Breast epithelium (tissue), 4 donors: ENCODE data around the gene ANKS1A. TPM values are rescaled to one million over a fixed set of nuclear protein-coding genes. Genes with fewer than 3 reads are reported as not detected.
"Not testable (repeated sequence)": the region's sequence is repeated elsewhere in the genome, so short reads cannot be mapped to it uniquely, and the experiment has no call there.

ENCODE experiments used
- DNase-seq, 2 donors: peaks; one replicate each; pipeline ENCODE4 v3.0.0-alpha.2; 2019; ENCODE audit warnings: low spot score in 2 of 2
- H3K27ac ChIP-seq, 2 donors: fragments of 200-600 bp; sonication (generic) in 1 of 2; one replicate each; pipeline ENCODE4 v1.5.1; 2016 to 2019; ENCODE audit warnings: mild to moderate bottlenecking in 1 of 2
- H3K27me3 ChIP-seq, 2 donors: fragments of 200-600 bp; sonication (generic) in 1 of 2; one replicate each; pipeline versions ENCODE4 v1.5.1 to v1.6.0; 2017 to 2019; ENCODE audit warnings: control low read depth in 1 of 2, mild to moderate bottlenecking in 1 of 2
- H3K36me3 ChIP-seq: fragments of 200-600 bp; one replicate; pipeline ENCODE4 v1.5.1; 2019
- H3K4me1 ChIP-seq, 2 donors: fragments of 200-600 bp; sonication (generic); one replicate each; pipeline ENCODE4 v1.5.1; 2016 to 2019; ENCODE audit warnings: control low read depth in 1 of 2
- H3K4me3 ChIP-seq, 3 donors: fragments of 200-600 bp; sonication (generic); 1 replicate in 2 of 3; 2 replicates in 1 of 3; pipeline ENCODE4 v1.5.1; 2016 to 2019; ENCODE audit warnings: mild to moderate bottlenecking in 3 of 3, moderate library complexity in 2 of 3
- H3K9me3 ChIP-seq, 2 donors: fragments of 200-600 bp; sonication (generic) in 1 of 2; one replicate each; pipeline ENCODE4 v1.5.1; 2016 to 2019; ENCODE audit warnings: control low read depth in 1 of 2
- POLR2A ChIP-seq: fragments of 450-650 bp; IDR thresholded peaks from one replicate; pipeline ENCODE4 v1.6.1; 2016; ENCODE audit warnings: antibody characterized with exemption, mild to moderate bottlenecking, moderate library complexity
- POLR2AphosphoS5 ChIP-seq, 3 donors: sonication (generic); formaldehyde crosslinking; IDR thresholded peaks; one replicate each; pipeline ENCODE4 v1.6.1; 2017; ENCODE audit warnings: antibody characterized with exemption in 3 of 3
- intact Hi-C: fragments of 100-400 bp; cut with DNase I; formaldehyde crosslinking; loops from one replicate; pipeline ENCODE4 v1.15.1; 2023; ENCODE audit warnings: low total_unique reads
- total RNA-seq, 3 donors: library from RNA; depleted of rRNA; stranded (reverse); fragments of >200 nt; gene quantifications; one replicate each; pipeline ENCODE4 v1.1.0, GENCODE V29; 2016
- TF ChIP-seq, protein P1 (sequence below), 3 donors: fragments of 450-650 bp; IDR thresholded peaks; one replicate each; pipeline ENCODE4 v1.5.1; 2016 to 2017; ENCODE audit warnings: antibody characterized with exemption in 3 of 3, mild to moderate bottlenecking in 3 of 3, moderate library complexity in 3 of 3

Gene ANKS1A
- total RNA-seq, 3 donors from 2014 or later = 18.2 to 26.5 (median 23.4) TPM

DNA sequence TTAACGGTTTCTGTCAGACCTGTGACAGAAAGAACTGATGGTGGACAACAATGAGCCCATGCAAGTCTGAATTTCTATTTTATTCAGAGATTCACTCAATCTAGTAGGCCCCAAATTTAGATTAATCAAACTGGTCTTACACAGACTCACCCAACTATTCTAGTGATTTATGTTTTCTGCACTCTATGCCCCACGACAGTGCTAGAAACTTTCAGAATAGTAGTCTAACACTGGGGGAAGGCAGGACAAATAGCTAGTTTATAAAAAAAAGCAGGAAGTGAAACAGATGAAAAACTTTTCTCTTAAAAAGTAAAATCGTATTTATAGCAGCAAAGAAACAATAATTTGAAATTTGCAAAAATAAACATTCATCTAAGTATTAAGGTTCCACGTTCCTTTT is 247.1 kb downstream of the ANKS1A start:
- Histone ChIP-seq H3K27me3 (no peaks in the 10 kb centered on the region), H3K36me3 (no peaks in the 10 kb centered on the region), H3K9me3 (no peaks in the 10 kb centered on the region), H3K27ac (no peak overlapping the region), H3K4me1 (no peaks in the 10 kb centered on the region), H3K4me3 (no peak overlapping the region)
- DNase-seq = no peak
- intact Hi-C loops = loop anchor here (10.0 kb wide), 1 partner anchor 151 kb away; no protein-coding TSS in a partner anchor
- TF ChIP-seq POLR2A (no peak), POLR2AphosphoS5 (IDR thresholded peaks at IDR 0.05) (no peak)
- TF ChIP-seq, protein P1, sequence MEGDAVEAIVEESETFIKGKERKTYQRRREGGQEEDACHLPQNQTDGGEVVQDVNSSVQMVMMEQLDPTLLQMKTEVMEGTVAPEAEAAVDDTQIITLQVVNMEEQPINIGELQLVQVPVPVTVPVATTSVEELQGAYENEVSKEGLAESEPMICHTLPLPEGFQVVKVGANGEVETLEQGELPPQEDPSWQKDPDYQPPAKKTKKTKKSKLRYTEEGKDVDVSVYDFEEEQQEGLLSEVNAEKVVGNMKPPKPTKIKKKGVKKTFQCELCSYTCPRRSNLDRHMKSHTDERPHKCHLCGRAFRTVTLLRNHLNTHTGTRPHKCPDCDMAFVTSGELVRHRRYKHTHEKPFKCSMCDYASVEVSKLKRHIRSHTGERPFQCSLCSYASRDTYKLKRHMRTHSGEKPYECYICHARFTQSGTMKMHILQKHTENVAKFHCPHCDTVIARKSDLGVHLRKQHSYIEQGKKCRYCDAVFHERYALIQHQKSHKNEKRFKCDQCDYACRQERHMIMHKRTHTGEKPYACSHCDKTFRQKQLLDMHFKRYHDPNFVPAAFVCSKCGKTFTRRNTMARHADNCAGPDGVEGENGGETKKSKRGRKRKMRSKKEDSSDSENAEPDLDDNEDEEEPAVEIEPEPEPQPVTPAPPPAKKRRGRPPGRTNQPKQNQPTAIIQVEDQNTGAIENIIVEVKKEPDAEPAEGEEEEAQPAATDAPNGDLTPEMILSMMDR (IDR thresholded peaks at IDR 0.05) = no peak

DNA sequence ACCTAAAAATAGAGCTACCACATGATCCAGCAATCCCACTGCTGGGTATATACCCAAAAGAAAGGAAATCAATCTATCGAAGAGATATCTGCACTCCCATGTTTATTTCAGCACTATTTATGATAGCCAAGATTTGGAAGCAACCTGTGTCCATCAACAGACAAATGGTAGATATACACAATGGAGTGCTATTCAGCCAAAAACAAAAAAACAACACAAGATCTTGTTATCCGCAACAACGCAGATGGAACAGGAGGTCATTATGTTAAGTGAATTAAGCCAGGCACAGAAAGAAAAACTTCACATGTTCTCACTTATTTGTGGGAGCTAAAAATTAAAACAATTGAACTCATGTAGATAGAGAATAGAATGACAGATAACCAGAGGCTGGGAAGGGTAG is 249.1 kb downstream of the ANKS1A start:
- not testable (repeated sequence) for H3K27ac ChIP-seq, H3K36me3 ChIP-seq, DNase-seq, H3K27me3 ChIP-seq, H3K4me3 ChIP-seq, H3K9me3 ChIP-seq, H3K4me1 ChIP-seq
- intact Hi-C loops = loop anchor here (10.0 kb wide), 1 partner anchor 153 kb away; no protein-coding TSS in a partner anchor

DNA sequence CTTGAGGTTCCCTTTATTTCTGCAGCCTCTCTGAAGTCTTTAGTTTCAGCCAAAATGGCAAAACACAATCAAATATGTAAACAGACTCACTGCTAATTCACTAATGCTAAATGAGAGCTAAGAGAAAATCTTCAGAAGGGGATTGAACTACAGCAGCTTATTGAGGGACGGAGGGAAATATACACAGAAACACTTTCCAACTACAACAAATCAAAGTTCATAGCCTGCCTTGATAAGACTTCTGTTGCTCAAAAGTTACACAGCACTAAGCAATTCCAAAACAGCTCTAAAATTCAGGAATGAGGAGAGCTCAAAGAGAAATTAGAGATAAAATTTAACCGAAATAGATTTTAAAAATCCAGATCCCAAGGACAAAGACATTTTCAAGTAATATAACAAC is 250.4 kb downstream of the ANKS1A start:
- DNase-seq = no peak
- no peaks in the 10 kb centered on the region for H3K27me3 ChIP-seq
- no peak overlapping the region for H3K27ac ChIP-seq
- H3K9me3 ChIP-seq = no peaks in the 10 kb centered on the region
- TF ChIP-seq, protein P1 (IDR thresholded peaks at IDR 0.05) = no peak
- TF ChIP-seq POLR2AphosphoS5 (IDR thresholded peaks at IDR 0.05) = no peak
- TF ChIP-seq POLR2A = no peak
- H3K4me1 ChIP-seq = no peaks in the 10 kb centered on the region
- no peaks in the 10 kb centered on the region for H3K36me3 ChIP-seq
- intact Hi-C loops = loop anchor here (10.0 kb wide), 1 partner anchor 155 kb away; no protein-coding TSS in a partner anchor
- no peak overlapping the region for H3K4me3 ChIP-seq

DNA sequence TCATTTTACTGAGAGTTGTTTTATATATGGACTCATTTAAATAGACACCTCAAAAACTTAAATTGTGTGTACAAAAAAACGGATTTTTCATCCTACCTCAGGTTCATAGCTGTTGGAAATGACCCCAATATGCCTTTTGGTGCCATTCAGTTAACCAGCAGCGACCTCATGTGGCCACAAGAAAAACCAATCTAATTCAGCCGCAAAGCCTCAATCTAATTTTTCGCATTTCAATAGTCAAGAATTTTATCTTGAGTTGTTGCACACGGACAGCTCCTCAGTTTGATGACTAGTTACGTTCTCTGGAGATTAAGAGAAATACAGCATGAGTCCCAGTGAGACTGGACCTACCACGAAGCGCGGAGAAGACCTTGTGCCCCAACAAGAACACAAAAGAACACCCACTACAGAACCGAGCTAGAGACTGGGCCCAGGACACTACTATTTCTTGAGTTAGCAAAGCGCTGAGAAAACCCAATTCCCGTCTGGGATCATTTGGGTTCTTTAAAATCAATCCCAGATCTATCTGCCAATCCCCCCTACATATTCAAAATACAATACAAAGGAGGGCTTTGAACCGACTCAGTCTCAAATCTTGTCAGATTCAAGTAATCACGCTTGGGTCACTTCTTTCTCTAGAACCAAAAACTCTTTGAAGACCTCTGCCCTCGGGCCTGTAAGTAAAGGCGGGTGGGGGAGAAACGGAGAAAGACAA is 251.0 kb downstream of the ANKS1A start:
- no peak overlapping the region for H3K4me3 ChIP-seq
- no peaks in the 10 kb centered on the region for H3K4me1 ChIP-seq
- no peak for DNase-seq
- TF ChIP-seq POLR2AphosphoS5 (IDR thresholded peaks at IDR 0.05) = no peak
- TF ChIP-seq, protein P1 (IDR thresholded peaks at IDR 0.05) = peak; percentile 71 to 89 (median 86)
- intact Hi-C loops = loop anchor here (10.0 kb wide), 2 partner anchors 65 to 155 kb away; no protein-coding TSS in a partner anchor
- no peaks in the 10 kb centered on the region for H3K36me3 ChIP-seq
- no peak overlapping the region for H3K27ac ChIP-seq
- no peaks in the 10 kb centered on the region for H3K9me3 ChIP-seq
- no peaks in the 10 kb centered on the region for H3K27me3 ChIP-seq

DNA sequence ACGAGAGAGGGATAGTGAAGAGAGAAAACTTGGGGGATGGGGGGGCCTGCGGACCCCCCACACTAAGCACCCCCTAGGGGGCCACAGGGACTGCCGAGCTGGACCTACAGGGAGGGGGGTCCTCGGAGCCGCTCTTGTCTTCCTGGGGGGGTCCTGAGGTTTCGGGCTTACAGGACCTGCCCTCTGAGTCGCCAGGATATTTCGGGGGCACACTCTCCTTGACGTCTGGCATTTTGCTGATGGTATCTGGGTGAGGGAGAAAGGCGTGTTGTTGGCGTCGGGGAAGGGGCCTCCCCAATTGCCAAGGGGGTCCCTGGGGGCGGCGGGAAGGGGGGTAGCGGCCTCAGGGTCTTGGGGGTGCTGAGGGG is 251.6 kb downstream of the ANKS1A start:
- no peak overlapping the region for H3K27ac ChIP-seq
- H3K4me3 ChIP-seq = peak overlapping the region in 1 of 3 donors; percentile 48
- H3K4me1 ChIP-seq = no peaks in the 10 kb centered on the region
- no peaks in the 10 kb centered on the region for H3K36me3 ChIP-seq
- TF ChIP-seq POLR2A = no peak
- TF ChIP-seq, protein P1 (IDR thresholded peaks at IDR 0.05) = no peak
- no peak for TF ChIP-seq POLR2AphosphoS5 (IDR thresholded peaks at IDR 0.05)
- DNase-seq = no peak
- intact Hi-C loops = loop anchor here (10.0 kb wide), 1 partner anchor 64 kb away; no protein-coding TSS in a partner anchor
- H3K27me3 ChIP-seq = no peaks in the 10 kb centered on the region
- H3K9me3 ChIP-seq = no peaks in the 10 kb centered on the region

Other genes starting within 250 kb of the ANKS1A start
- gene ILRUN, start 192.5 kb upstream of the ANKS1A start, total RNA-seq = 10 to 100 TPM; 58.3 to 87.1 (median 63.7) TPM
- 10 to 100 TPM; 50.1 to 64.2 (median 58.0) TPM for gene SNRPC, start 131.8 kb upstream of the ANKS1A start, total RNA-seq
- gene BLTP3A, start 97.2 kb upstream of the ANKS1A start, total RNA-seq = 10 to 100 TPM; 10.5 to 13.5 (median 12.2) TPM
- 10 to 100 TPM; 17.4 to 24.2 (median 19.3) TPM for gene TAF11, start 1.2 kb upstream of the ANKS1A start, total RNA-seq